ENCODE results near the gene PSMB2.

DNA sequence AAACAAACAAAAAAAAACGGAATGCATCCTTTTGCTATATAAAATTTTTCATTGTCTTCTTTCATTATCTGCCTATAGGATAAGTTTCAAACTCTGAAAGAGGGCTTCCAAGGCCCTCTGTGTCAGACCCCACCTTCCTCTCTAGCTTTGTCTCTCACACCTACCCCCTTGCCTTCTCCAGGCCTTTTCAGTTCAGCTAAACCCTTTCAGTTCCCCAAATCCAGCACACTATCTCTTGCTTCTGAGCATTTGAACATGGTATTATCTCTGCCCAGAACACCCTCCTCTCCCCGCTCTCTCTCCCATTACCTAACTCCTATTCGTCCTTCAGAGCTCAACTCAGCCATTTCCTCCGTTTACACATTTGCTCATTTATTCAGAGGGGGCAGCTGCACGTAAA lies 41.7 kb upstream of the PSMB2 start:
- TF ChIP-seq, protein P1, sequence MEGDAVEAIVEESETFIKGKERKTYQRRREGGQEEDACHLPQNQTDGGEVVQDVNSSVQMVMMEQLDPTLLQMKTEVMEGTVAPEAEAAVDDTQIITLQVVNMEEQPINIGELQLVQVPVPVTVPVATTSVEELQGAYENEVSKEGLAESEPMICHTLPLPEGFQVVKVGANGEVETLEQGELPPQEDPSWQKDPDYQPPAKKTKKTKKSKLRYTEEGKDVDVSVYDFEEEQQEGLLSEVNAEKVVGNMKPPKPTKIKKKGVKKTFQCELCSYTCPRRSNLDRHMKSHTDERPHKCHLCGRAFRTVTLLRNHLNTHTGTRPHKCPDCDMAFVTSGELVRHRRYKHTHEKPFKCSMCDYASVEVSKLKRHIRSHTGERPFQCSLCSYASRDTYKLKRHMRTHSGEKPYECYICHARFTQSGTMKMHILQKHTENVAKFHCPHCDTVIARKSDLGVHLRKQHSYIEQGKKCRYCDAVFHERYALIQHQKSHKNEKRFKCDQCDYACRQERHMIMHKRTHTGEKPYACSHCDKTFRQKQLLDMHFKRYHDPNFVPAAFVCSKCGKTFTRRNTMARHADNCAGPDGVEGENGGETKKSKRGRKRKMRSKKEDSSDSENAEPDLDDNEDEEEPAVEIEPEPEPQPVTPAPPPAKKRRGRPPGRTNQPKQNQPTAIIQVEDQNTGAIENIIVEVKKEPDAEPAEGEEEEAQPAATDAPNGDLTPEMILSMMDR (IDR thresholded peaks at IDR 0.05): no peak
- TF ChIP-seq EP300 (IDR thresholded peaks at IDR 0.05): no peak

All from ovary (tissue), 3 donors.